ENCODE measurements around the gene FBXW2.

GRCh38 chr9:120715389-120715924 is 77.8 kb downstream of the FBXW2 start:
- TF ChIP-seq, protein P1, sequence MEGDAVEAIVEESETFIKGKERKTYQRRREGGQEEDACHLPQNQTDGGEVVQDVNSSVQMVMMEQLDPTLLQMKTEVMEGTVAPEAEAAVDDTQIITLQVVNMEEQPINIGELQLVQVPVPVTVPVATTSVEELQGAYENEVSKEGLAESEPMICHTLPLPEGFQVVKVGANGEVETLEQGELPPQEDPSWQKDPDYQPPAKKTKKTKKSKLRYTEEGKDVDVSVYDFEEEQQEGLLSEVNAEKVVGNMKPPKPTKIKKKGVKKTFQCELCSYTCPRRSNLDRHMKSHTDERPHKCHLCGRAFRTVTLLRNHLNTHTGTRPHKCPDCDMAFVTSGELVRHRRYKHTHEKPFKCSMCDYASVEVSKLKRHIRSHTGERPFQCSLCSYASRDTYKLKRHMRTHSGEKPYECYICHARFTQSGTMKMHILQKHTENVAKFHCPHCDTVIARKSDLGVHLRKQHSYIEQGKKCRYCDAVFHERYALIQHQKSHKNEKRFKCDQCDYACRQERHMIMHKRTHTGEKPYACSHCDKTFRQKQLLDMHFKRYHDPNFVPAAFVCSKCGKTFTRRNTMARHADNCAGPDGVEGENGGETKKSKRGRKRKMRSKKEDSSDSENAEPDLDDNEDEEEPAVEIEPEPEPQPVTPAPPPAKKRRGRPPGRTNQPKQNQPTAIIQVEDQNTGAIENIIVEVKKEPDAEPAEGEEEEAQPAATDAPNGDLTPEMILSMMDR (conservative IDR thresholded peaks at IDR 0.05; ENCODE audit: low read length), result no peak
- no peak for TF ChIP-seq EZH2phosphoT487 (IDR thresholded peaks at IDR 0.05; ENCODE audit: borderline replicate concordance, low read depth, low read length)
